IPS DF 19.7 (cell line): Measurements from ENCODE around the gene DHRS7.

ENCODE experiments used
- DNase-seq: peaks from one replicate; pipeline ENCODE4 v3.0.0-alpha.2; 2013; ENCODE audit warnings: low read depth, low spot score

The DHRS7 gene

GRCh38 chr14:60164712-60165546 lies at the start of gene DHRS7:
DHRS7 (minus strand) TSS chr14:60165398; CDS start chr14:60165309, 89 bp downstream.
- no peak for DNase-seq

GRCh38 chr14:60214415-60215126 lies 49.4 kb upstream of the DHRS7 start:
- no peak for DNase-seq

- DNase-seq: no peak
Measured at GRCh38 chr14:60214003-60214402, 48.8 kb upstream of the DHRS7 start.

GRCh38 chr14:60212503-60213371 lies 47.5 kb upstream of the DHRS7 start:
- no peak for DNase-seq

GRCh38 chr14:60211153-60211552 lies 46.0 kb upstream of the DHRS7 start:
- no peak for DNase-seq

- no peak for DNase-seq
Measured at GRCh38 chr14:60210703-60211102, 45.5 kb upstream of the DHRS7 start.

- no peak for DNase-seq
Measured at GRCh38 chr14:60206837-60207533, 41.8 kb upstream of the DHRS7 start.

- no peak for DNase-seq
Measured at GRCh38 chr14:60206249-60206670, 41.1 kb upstream of the DHRS7 start.

GRCh38 chr14:60204843-60205774 lies 39.9 kb upstream of the DHRS7 start:
- peak; percentile 25 for DNase-seq

GRCh38 chr14:60204104-60204842 lies 39.1 kb upstream of the DHRS7 start:
- DNase-seq: no peak

GRCh38 chr14:60199321-60199720 lies 34.1 kb upstream of the DHRS7 start:
- DNase-seq: no peak

- no peak for DNase-seq
Measured at GRCh38 chr14:60197629-60198303, 32.6 kb upstream of the DHRS7 start.

GRCh38 chr14:60196291-60196690 lies 31.1 kb upstream of the DHRS7 start:
- no peak for DNase-seq

- no peak for DNase-seq
Measured at GRCh38 chr14:60195179-60195810, 30.1 kb upstream of the DHRS7 start.

GRCh38 chr14:60189923-60190840 lies 25.0 kb upstream of the DHRS7 start:
- no peak for DNase-seq

GRCh38 chr14:60188696-60189095 lies 23.5 kb upstream of the DHRS7 start:
- DNase-seq: no peak

- DNase-seq: no peak
Measured at GRCh38 chr14:60188115-60188514, 22.9 kb upstream of the DHRS7 start.
